Progenitor cell of endocrine pancreas (in vitro differentiated cells): ENCODE results near the gene TRABD. TPM values are rescaled to one million over a fixed set of nuclear protein-coding genes. Genes with fewer than 3 reads are reported as not detected.

Experiments used
- DNase-seq: peaks from one replicate; pipeline ENCODE4 v3.0.0; 2021; ENCODE audit warnings: low spot score; ENCODE audit not compliant: unreplicated experiment
- H3K27ac Mint-ChIP-seq: 2 replicates; pipeline ENCODE4 v1.8.0; 2021; ENCODE audit warnings: mild to moderate bottlenecking, moderate library complexity, mixed read lengths
- H3K27me3 Mint-ChIP-seq: 2 replicates; pipeline ENCODE4 v1.8.0; 2021; ENCODE audit warnings: mixed read lengths
- H3K36me3 Mint-ChIP-seq: 2 replicates; pipeline ENCODE4 v1.8.0; 2022; ENCODE audit warnings: mixed read lengths; ENCODE audit not compliant: insufficient read depth
- H3K4me1 Mint-ChIP-seq: 2 replicates; pipeline ENCODE4 v1.8.0; 2021; ENCODE audit warnings: low read depth, mixed read lengths
- H3K4me3 Mint-ChIP-seq: 2 replicates; pipeline ENCODE4 v1.8.0; 2021; ENCODE audit warnings: low read depth, mild to moderate bottlenecking, moderate library complexity, mixed read lengths
- H3K9me3 Mint-ChIP-seq: 2 replicates; pipeline ENCODE4 v1.8.0; 2021; ENCODE audit warnings: low read depth, mixed read lengths
- CTCF ChIP-seq: fragments of 200-600 bp; sonication (generic); IDR thresholded peaks from one replicate; pipeline ENCODE4 v1.5.0; 2021; ENCODE audit warnings: antibody characterized with exemption, mild to moderate bottlenecking; ENCODE audit not compliant: unreplicated experiment
- total RNA-seq: library from RNA; stranded (reverse); gene quantifications from 2 replicates; pipeline ENCODE4 v1.2.1, GENCODE V29; 2021

TRABD gene
- total RNA-seq, 1 donor from 2014 or later, result 39.4 TPM

- Mint-ChIP-seq H3K4me1 (peaks cover 4% of the 10 kb centered on the region), H3K9me3 (no peaks in the 10 kb centered on the region), H3K27ac (peak within 1 kb of the TSS; percentile 88), H3K4me3 (peak within 1 kb of the TSS; percentile 84), H3K27me3 (peaks cover 7% of the 10 kb centered on the region), H3K36me3 (no peaks in the 10 kb centered on the region)
- DNase-seq, result no peak
- TF ChIP-seq CTCF, result no peak
These were observed 15.0 kb upstream of the TRABD start, which contains the start of gene PANX2 for GRCh38 chr22:50170453-50171318. PANX2 (plus strand) TSS chr22:50170731; CDS start chr22:50170731, 0 bp downstream.

- H3K9me3 Mint-ChIP-seq, result no peaks in the 10 kb centered on the region
- H3K4me1 Mint-ChIP-seq, result peaks cover 4% of the 10 kb centered on the region
- DNase-seq, result no peak
- no peaks in the 10 kb centered on the region for H3K36me3 Mint-ChIP-seq
- H3K27me3 Mint-ChIP-seq, result peaks cover 7% of the 10 kb centered on the region
- TF ChIP-seq CTCF, result no peak
- peak overlapping the region; percentile 88 for H3K27ac Mint-ChIP-seq
- H3K4me3 Mint-ChIP-seq, result peak overlapping the region; percentile 84
These were observed 14.3 kb upstream of the TRABD start for GRCh38 chr22:50171319-50171964.

- TF ChIP-seq CTCF, result no peak
- peaks cover 4% of the 10 kb centered on the region for H3K4me1 Mint-ChIP-seq
- peaks cover 1% of the 10 kb centered on the region for H3K36me3 Mint-ChIP-seq
- DNase-seq, result no peak
- H3K27ac Mint-ChIP-seq, result no peak overlapping the region
- H3K27me3 Mint-ChIP-seq, result peaks cover 7% of the 10 kb centered on the region
- H3K4me3 Mint-ChIP-seq, result peak overlapping the region; percentile 37
- H3K9me3 Mint-ChIP-seq, result no peaks in the 10 kb centered on the region
These were observed 13.7 kb upstream of the TRABD start for GRCh38 chr22:50171965-50172421.

GRCh38 chr22:50173311-50173982 is 12.3 kb upstream of the TRABD start:
- Mint-ChIP-seq H3K27me3 (peaks cover 3% of the 10 kb centered on the region), H3K4me1 (peaks cover 4% of the 10 kb centered on the region), H3K27ac (no peak overlapping the region), H3K4me3 (no peak overlapping the region), H3K9me3 (no peaks in the 10 kb centered on the region), H3K36me3 (peaks cover 4% of the 10 kb centered on the region)
- TF ChIP-seq CTCF, result no peak
- DNase-seq, result no peak

GRCh38 chr22:50173983-50174355 is 11.7 kb upstream of the TRABD start:
- H3K27ac Mint-ChIP-seq, result no peak overlapping the region
- TF ChIP-seq CTCF, result no peak
- H3K4me1 Mint-ChIP-seq, result peaks cover 4% of the 10 kb centered on the region
- no peak for DNase-seq
- peaks cover 1% of the 10 kb centered on the region for H3K27me3 Mint-ChIP-seq
- no peak overlapping the region for H3K4me3 Mint-ChIP-seq
- H3K9me3 Mint-ChIP-seq, result no peaks in the 10 kb centered on the region
- peaks cover 4% of the 10 kb centered on the region for H3K36me3 Mint-ChIP-seq
